HG03045 (cell line): Measurements from ENCODE around the gene ZNF385C.

Experiments used
- ATAC-seq: cut with Tn5 transposase; IDR thresholded peaks from one replicate; pipeline ENCODE4 v1.9.1; 2021; ENCODE audit warnings: mild to moderate bottlenecking, moderate library complexity; ENCODE audit not compliant: unreplicated experiment

Gene ZNF385C

GRCh38 chr17:42107597-42108576 lies 9.6 kb upstream of the ZNF385C start:
- peak; percentile 63 for ATAC-seq

DNA sequence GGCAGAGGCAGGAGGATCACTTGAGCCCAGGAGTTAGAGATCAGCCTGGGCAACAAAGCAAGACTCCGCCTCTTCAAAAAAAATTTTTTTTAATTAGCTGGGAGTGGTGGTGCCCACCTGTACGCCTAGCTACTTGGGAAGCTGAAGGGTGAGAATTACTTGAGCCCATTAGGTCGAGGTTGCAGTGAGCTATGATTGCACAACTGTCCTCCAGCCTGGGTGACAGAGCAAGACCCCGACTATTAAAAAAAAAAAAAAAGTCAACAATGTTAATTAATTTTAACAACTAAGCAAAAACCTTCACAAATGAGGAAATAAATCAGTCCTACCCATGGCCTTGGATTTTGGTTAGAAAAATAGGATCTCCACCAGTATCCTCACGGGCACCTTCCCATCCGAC lies 8.9 kb upstream of the ZNF385C start:
- ATAC-seq: no peak

GRCh38 chr17:42106009-42106408 lies 7.7 kb upstream of the ZNF385C start:
- no peak for ATAC-seq

DNA sequence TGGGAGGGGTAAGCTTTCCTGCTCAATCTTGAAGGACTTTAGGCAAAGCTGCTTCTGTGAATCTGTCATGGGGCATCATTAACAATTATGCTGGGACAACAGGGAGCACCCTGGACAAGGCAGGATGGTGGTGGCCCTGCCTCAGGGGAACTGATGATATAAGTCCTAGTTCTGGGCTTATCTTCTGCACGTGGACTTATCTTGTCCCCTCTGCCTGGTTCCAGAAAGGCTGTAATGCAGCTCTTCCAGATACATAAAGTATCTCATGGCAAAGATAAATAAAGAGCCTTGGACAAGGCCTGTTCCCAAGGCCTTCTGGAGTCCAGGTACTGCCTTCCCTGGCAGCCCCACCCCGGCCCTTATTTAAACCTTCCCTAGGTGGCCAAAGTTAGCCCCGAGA lies 6.0 kb upstream of the ZNF385C start:
- no peak for ATAC-seq

DNA sequence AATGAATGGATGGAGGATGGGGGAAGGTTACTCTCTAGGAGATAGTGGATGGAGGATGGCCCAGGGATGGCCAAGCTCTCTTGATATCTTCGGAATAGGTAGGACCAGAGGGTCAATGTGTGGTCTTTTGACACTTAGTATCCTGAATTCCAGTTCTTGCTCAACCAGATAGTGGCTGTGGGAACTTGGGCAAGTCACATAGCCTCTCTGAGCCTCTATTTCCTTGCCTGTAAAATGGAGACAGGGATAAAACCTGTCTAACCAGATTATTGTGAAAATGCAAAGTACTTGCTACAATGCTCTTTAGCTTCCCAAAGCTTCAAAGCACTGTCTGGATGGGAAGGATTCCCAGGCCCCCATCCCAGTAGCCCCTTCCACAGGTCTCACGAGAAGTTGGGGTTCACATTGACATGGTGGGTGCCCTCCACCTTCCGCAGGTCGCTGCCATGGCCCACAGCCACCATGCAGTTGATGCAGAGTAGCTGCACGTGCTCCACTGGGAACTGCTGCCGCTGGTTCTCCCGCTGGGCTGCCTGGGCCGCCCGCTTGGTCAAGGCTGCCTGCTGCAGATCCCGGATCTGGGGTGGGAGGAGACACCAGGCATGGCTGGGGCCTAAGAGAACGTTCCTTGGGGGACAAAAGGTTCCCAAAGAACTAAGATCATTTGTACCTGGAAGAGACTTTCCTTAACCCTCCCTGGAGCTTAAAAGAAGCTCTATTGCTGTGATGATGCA lies 5.1 kb upstream of the ZNF385C start:
- ATAC-seq: no peak

- no peak for ATAC-seq
These were observed 3.4 kb upstream of the ZNF385C start for GRCh38 chr17:42101513-42102292.

GRCh38 chr17:42098730-42099399 lies 592 bp upstream of the ZNF385C start:
- ATAC-seq: no peak

DNA sequence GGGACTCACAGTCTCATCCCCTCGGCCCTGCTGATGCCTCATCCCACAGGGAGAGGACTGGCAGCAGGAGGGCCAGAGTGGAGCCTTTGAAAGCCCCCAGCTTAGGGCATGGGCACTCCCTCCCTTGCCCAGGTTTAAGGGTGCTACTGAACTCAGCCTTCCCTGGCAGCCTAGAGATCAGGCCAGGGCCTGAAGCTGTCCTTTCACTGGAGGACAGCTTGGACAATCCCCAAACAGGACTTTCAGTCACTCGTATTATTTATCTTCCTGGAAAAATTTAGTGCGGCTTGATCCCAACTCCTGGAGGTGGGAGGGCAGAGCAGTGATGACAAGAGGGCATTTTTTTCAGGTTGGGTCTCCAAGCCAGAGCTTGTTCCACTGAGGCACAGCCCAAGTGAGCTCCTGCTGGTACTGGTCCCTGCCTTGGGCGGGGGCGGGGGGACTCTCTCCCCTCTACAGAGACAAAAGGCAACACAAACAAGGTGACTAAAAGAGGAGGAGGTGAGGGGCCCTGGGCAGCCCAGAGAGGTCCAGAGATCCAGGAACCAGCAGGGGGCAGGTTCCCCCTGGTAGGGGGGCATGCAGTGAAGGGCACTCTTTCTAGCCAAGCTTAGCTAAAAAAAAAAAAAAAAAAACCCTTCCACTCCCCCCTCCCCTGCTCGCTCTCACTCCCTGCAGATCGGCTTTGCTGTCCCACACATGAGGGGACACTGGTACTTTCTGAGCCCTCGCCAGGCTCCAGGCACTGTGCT lies 1.7 kb downstream of the ZNF385C start:
- no peak for ATAC-seq

GRCh38 chr17:42094375-42095069 lies 3.8 kb downstream of the ZNF385C start:
- no peak for ATAC-seq

DNA sequence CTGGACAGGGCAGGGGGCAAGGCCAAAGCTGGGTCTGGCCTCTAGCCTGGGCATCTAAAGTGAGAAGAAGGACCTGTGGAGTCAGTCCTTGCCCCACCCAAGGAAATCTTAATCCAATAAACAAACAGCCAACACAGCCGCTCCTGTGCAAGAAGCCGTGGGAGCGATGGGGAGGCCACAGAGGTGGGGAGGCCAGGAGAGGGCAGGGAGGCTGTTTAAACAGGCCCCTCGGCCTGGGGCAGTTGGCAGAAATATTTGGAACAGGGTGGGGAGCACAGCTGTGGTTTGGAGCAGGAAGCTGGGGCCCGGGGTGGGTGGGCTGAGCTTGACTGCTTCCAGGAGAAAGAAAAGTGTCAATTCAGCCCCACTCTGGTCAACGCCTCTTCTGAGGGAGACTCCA lies 5.3 kb downstream of the ZNF385C start:
- ATAC-seq: no peak

GRCh38 chr17:42090964-42091790 lies 7.1 kb downstream of the ZNF385C start:
- no peak for ATAC-seq

DNA sequence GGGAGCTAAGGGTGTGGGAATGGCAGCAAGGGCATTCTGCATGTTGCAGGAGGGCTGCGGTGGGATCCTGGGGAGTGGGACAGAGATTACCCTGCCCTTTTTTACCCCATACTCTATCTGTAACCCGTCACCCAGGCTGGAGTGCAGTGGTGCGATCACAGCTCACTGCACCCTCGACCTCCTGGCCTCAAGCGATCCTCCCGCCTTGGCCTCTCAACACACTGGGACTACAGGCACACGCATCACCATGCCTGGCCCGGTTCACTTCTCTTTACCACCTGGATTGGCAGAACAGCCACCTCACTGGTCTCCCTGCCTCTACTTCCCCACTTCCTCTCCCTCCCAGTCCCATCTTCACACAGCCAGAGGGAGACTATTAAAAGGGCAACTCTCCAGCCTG lies 9.5 kb downstream of the ZNF385C start:
- ATAC-seq: no peak

DNA sequence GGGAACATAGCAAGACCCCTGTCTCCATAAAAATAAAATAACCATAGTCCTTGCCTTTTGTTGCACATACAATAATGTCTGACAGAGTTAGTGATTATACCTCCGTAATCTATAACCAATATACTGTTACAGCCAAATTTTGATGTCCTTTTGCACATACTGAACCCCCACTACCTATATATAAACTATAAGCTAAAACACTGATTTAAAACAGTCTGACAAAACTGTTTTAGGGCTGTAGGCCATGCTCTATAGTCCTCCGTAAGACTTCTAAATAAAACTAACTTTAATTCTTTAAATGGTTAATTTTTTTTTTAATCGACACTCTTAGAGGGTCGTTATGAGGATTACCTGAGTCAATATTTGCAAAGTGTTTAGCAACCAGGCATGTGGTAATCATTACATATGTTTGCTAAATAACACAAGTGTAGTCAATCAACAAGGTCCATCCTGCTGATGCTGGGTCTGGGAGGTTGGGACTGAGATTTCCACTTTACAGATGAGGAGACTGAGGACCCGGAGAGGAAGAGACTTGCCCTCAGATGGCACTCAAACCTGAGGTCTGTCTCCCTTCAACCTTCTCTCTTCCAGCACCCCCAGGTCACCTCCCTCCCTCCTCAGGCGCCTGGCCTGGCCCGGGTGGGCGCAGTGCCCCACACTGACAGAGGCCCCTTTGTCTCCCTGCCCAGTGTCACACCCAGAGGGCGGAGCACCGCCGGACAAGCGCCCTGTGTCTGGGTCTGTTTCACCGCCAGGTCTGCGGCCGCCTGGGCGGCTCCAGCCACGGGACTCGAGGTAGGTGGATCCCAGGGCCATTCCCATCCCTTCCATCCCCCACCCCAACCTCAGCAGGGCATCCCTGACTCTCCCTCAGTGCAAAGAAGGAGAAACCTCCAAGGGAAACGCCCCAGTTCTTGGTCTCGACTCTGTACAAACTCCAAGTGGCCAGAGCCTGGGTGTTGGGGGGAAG lies 10.3 kb downstream of the ZNF385C start:
- ATAC-seq: no peak

DNA sequence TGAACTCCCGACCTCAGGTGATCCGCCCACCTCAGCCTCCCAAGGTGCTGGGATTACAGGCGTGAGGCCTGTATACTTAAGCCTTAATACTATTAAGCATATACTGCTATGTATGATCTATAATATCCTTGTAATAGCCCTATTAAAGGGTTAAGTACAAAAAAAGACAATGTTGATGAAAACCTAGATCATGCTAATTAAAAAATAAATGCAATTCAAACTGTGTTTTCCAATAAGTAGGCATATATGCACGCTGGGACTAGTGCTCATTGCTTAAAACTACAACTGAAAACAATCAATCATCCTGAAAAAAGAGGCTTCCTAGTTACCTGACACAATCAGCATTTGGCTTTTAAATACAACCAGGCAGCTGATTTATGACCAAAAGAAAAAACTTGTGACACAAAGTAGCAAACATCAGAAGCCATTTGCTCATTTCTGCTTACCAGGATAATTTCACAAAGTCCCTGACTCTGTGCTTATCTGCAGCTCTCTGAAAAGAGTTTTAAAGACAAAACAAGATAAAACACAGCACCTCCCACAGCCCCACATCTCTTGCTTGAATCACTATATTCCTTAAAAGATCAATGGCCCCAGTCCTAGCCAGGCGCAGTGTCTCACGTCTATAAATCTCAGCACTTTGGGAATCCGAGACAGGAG lies 11.1 kb downstream of the ZNF385C start:
- no peak for ATAC-seq

GRCh38 chr17:42081516-42082129 lies 16.6 kb downstream of the ZNF385C start:
- ATAC-seq: no peak

DNA sequence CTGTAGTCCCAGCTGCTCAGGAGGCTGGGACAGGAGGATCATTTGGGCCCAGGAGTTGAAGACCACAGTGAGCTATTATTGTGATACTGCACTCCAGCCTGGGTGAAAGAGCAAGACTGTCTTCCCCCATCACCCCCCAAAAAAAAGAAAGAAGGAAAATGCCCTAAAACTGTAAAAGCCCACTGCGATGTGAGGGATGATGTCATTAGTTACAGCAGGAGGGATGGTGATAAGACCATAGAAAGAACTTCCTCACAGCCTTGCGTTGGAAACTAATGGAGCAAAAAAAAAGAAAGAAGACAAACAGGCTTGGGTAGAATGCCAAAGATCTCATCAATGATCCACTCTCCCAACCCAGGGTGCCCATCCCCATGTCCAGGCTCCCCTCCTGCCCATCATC lies 18.7 kb downstream of the ZNF385C start:
- ATAC-seq: no peak
